Measurements from ENCODE around the gene WASF1.

DNA sequence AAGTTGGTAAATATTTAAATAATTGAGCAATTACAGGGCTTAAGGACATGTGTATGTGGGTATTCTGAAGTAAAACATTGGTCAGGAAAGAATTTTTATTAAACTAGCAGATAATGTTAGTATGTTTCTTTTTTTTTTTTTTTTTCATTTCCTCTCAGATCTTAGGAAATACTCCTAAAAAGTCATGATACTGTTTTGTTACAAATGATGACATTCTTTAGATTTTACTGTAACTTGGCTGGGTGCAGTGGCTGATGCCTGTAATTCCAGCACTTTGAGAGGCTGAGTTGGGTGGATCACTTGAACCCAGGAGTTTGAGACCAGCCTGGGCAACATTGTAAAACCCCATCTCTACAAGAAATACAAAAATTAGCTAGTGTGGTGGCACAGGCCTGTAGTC lies 42.3 kb upstream of the WASF1 start:
- TF ChIP-seq, protein P1, sequence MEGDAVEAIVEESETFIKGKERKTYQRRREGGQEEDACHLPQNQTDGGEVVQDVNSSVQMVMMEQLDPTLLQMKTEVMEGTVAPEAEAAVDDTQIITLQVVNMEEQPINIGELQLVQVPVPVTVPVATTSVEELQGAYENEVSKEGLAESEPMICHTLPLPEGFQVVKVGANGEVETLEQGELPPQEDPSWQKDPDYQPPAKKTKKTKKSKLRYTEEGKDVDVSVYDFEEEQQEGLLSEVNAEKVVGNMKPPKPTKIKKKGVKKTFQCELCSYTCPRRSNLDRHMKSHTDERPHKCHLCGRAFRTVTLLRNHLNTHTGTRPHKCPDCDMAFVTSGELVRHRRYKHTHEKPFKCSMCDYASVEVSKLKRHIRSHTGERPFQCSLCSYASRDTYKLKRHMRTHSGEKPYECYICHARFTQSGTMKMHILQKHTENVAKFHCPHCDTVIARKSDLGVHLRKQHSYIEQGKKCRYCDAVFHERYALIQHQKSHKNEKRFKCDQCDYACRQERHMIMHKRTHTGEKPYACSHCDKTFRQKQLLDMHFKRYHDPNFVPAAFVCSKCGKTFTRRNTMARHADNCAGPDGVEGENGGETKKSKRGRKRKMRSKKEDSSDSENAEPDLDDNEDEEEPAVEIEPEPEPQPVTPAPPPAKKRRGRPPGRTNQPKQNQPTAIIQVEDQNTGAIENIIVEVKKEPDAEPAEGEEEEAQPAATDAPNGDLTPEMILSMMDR (IDR thresholded peaks at IDR 0.05; ENCODE audit: poor library complexity): no peak
- TF ChIP-seq EZH2 (IDR thresholded peaks at IDR 0.05; ENCODE audit: borderline replicate concordance): no peak
